GM12892 (cell line): ENCODE measurements around the gene MRPL51.

ENCODE experiments used
- POLR2A ChIP-seq: IDR thresholded peaks from 2 replicates; pipeline ENCODE4 v1.6.1; 2011; ENCODE audit warnings: low read depth, low read length, control low read depth
- POLR2AphosphoS5 ChIP-seq: IDR thresholded peaks from 2 replicates; pipeline ENCODE4 v1.6.1; 2011; ENCODE audit warnings: low read depth, low read length, control low read depth
- TAF1 ChIP-seq: IDR thresholded peaks from 2 replicates; pipeline ENCODE4 v1.6.1; 2011; ENCODE audit warnings: low read depth, mild to moderate bottlenecking, control low read depth, low read length, borderline replicate concordance

- TF ChIP-seq TAF1: no peak
- TF ChIP-seq POLR2A: no peak
- TF ChIP-seq POLR2AphosphoS5: no peak
Observed at GRCh38 chr12:6508087-6508486, 15.0 kb upstream of the MRPL51 start.
